PC-3 (cell line): ENCODE data around the gene ZNF575. TPM values are rescaled to one million over a fixed set of nuclear protein-coding genes. Genes with fewer than 3 reads are reported as not detected.
A peak's percentile ranks its signal among the peaks of the same experiment; 100 is the strongest.

Source experiments
- ATAC-seq: fragments of 200-7000 bp; cut with Tn5 transposase; 2 replicates; pipeline ENCODE4 v1.9.1; 2020; ENCODE audit warnings: mild to moderate bottlenecking, moderate library complexity
- BruUV-seq: library from RNA; stranded (reverse); fragments of 400-500 nt; replicated peaks from 2 replicates; lab custom pipeline; 2021; lab: Mats Ljungman, UMichigan
- CTCF ChIA-PET: fragments of 300-600 bp; sonication (Branson Sonifier 250); formaldehyde crosslinking; loops from one replicate; lab custom pipeline; 2022; ENCODE audit warnings: antibody characterized with exemption; lab: Charles Lee
- POLR2A ChIA-PET: fragments of 300-600 bp; sonication (Branson Sonifier 250); formaldehyde crosslinking; loops from one replicate; lab custom pipeline; 2022; ENCODE audit warnings: antibody characterized with exemption; ENCODE audit not compliant: unreplicated experiment; lab: Charles Lee
- DNase-seq: peaks from one replicate; pipeline ENCODE4 v3.0.0-alpha.2; 2015
- H2AFZ ChIP-seq: fragments of 300-600 bp; sonication (generic); 2 replicates; pipeline ENCODE4 v1.6.0; 2016; ENCODE audit warnings: antibody characterized with exemption, low read length
- H3F3A ChIP-seq: fragments of 300-600 bp; sonication (generic); one replicate; pipeline ENCODE4 v1.6.0; 2017; ENCODE audit warnings: antibody characterized with exemption, low read length, control low read depth, mild to moderate bottlenecking; ENCODE audit not compliant: unreplicated experiment
- H3K27ac ChIP-seq: fragments of 300-600 bp; sonication (generic); 2 replicates; pipeline ENCODE4 v1.5.1; 2016; ENCODE audit warnings: mild to moderate bottlenecking, low read length
- H3K27me3 ChIP-seq: fragments of 300-600 bp; sonication (generic); 2 replicates; pipeline ENCODE4 v1.6.1; 2016; ENCODE audit warnings: low read length, mixed read lengths
- H3K36me3 ChIP-seq: fragments of 300-600 bp; sonication (generic); 2 replicates; pipeline ENCODE4 v1.6.1; 2016; ENCODE audit warnings: low read depth, mixed run types, low read length, mixed read lengths
- H3K4me1 ChIP-seq: fragments of 300-600 bp; sonication (generic); 2 replicates; pipeline ENCODE4 v1.5.1; 2016; ENCODE audit warnings: low read length; ENCODE audit not compliant: insufficient read depth
- H3K4me2 ChIP-seq: fragments of 300-600 bp; sonication (generic); 2 replicates; pipeline ENCODE4 v1.6.0; 2016; ENCODE audit warnings: low read length
- H3K4me3 ChIP-seq: fragments of 300-600 bp; sonication (generic); 2 replicates; pipeline ENCODE4 v1.5.1; 2016; ENCODE audit warnings: mild to moderate bottlenecking, low read length, mixed read lengths
- H3K79me2 ChIP-seq: fragments of 300-600 bp; sonication (generic); 2 replicates; pipeline ENCODE4 v1.6.1; 2017; ENCODE audit warnings: low read length, mixed read lengths
- H3K9ac ChIP-seq: fragments of 300-600 bp; sonication (generic); 2 replicates; pipeline ENCODE4 v1.6.0; 2016; ENCODE audit warnings: mild to moderate bottlenecking, low read length
- H3K9me2 ChIP-seq: fragments of 300-600 bp; sonication (generic); replicated peaks from 2 replicates; pipeline ENCODE4 v1.6.1; 2016; ENCODE audit warnings: mixed run types, low read length, mixed read lengths
- H3K9me3 ChIP-seq: fragments of 300-600 bp; sonication (generic); 2 replicates; pipeline ENCODE4 v1.6.1; 2016; ENCODE audit warnings: low read length, mixed read lengths
- H4K20me1 ChIP-seq: fragments of 300-600 bp; sonication (generic); 2 replicates; pipeline ENCODE4 v1.6.1; 2016; ENCODE audit warnings: low read length, mixed read lengths
- CTCF ChIP-seq: fragments of 300-600 bp; sonication (generic); conservative IDR thresholded peaks from 2 replicates; pipeline ENCODE4 v1.5.1; 2017; ENCODE audit warnings: antibody characterized with exemption, low read depth, mild to moderate bottlenecking, low read length
- EZH2 ChIP-seq: fragments of 300-600 bp; sonication (generic); IDR thresholded peaks from one replicate; pipeline ENCODE4 v1.6.1; 2017; ENCODE audit warnings: antibody characterized with exemption, mild to moderate bottlenecking, low read length; ENCODE audit not compliant: unreplicated experiment
- EZH2phosphoT487 ChIP-seq: fragments of 300-600 bp; sonication (generic); IDR thresholded peaks from 2 replicates; pipeline ENCODE4 v1.6.1; 2018; ENCODE audit warnings: mild to moderate bottlenecking, antibody characterized with exemption, low read length, borderline replicate concordance
- intact Hi-C: fragments of 100-400 bp; cut with micrococcal nuclease; formaldehyde crosslinking; loops from 2 replicates; pipeline ENCODE4 v1.9.0; 2023
- total RNA-seq: library from RNA; depleted of rRNA; stranded (reverse); fragments of >200 nt; gene quantifications from 2 replicates; pipeline ENCODE4 v1.2.3, GENCODE V29; 2014

The ZNF575 gene
- total RNA-seq, 1 experiment from 2014 or later, result not detected

GRCh38 chr19:43569657-43570056, 36.7 kb downstream of the ZNF575 start:
- H3K79me2 ChIP-seq, result peaks cover 12% of the 10 kb centered on the region
- no peak overlapping the region for H3K27ac ChIP-seq
- H3K9ac ChIP-seq, result no peak overlapping the region
- H3K27me3 ChIP-seq, result no peaks in the 10 kb centered on the region
- no peaks in the 10 kb centered on the region for H4K20me1 ChIP-seq
- H2AFZ ChIP-seq, result no peak overlapping the region
- CTCF ChIA-PET, result no interaction called here
- H3K4me3 ChIP-seq, result no peak overlapping the region
- BruUV-seq, result no TSS peak
- no peak for TF ChIP-seq CTCF
- TF ChIP-seq EZH2phosphoT487, result no peak
- TF ChIP-seq EZH2, result no peak
- H3K9me3 ChIP-seq, result no peaks in the 10 kb centered on the region
- POLR2A ChIA-PET, result no interaction called here
- DNase-seq (no peak), ATAC-seq (no peak)
- intact Hi-C loops, result no loop called here
- H3K36me3 ChIP-seq, result no peaks in the 10 kb centered on the region
- H3F3A ChIP-seq, result no peaks in the 10 kb centered on the region
- no peaks in the 10 kb centered on the region for H3K9me2 ChIP-seq
- no peak overlapping the region for H3K4me2 ChIP-seq
- H3K4me1 ChIP-seq, result peaks cover 3% of the 10 kb centered on the region; the same call in 1 of the 2 replicates

GRCh38 chr19:43570174-43570791, 37.3 kb downstream of the ZNF575 start:
- no TSS peak for BruUV-seq
- Histone ChIP-seq H3K4me1 (peaks cover 5% of the 10 kb centered on the region; the same call in 1 of the 2 replicates), H3K27me3 (no peaks in the 10 kb centered on the region), H2AFZ (no peak overlapping the region), H3K9me2 (no peaks in the 10 kb centered on the region), H3K36me3 (no peaks in the 10 kb centered on the region), H3K9ac (no peak overlapping the region), H3K4me3 (no peak overlapping the region), H3K9me3 (no peaks in the 10 kb centered on the region), H3K27ac (no peak overlapping the region), H3F3A (no peaks in the 10 kb centered on the region), H3K79me2 (peaks cover 18% of the 10 kb centered on the region), H4K20me1 (no peaks in the 10 kb centered on the region), H3K4me2 (no peak overlapping the region)
- DNase-seq (peak; percentile 63), ATAC-seq (peak; percentile 53)
- intact Hi-C loops, result no loop called here
- TF ChIP-seq EZH2 (no peak), CTCF (no peak), EZH2phosphoT487 (no peak)
- ChIA-PET POLR2A (no interaction called here), CTCF (no interaction called here)

GRCh38 chr19:43572171-43572588, 39.2 kb downstream of the ZNF575 start:
- Histone ChIP-seq H4K20me1 (no peaks in the 10 kb centered on the region), H3K9ac (no peak overlapping the region), H3F3A (no peaks in the 10 kb centered on the region), H3K79me2 (peaks cover 19% of the 10 kb centered on the region), H3K4me3 (no peak overlapping the region), H3K27ac (no peak overlapping the region), H3K9me3 (no peaks in the 10 kb centered on the region), H3K4me1 (peaks cover 9% of the 10 kb centered on the region), H3K9me2 (no peaks in the 10 kb centered on the region), H2AFZ (no peak overlapping the region), H3K36me3 (no peaks in the 10 kb centered on the region), H3K27me3 (no peaks in the 10 kb centered on the region), H3K4me2 (no peak overlapping the region)
- no peak for ATAC-seq
- no TSS peak for BruUV-seq
- POLR2A ChIA-PET, result no interaction called here
- intact Hi-C loops, result no loop called here
- CTCF ChIA-PET, result no interaction called here
- no peak for DNase-seq
- TF ChIP-seq EZH2phosphoT487, result no peak
- no peak for TF ChIP-seq EZH2
- TF ChIP-seq CTCF, result no peak
